Measurements from ENCODE around the gene CSF3. TPM values are rescaled to one million over a fixed set of nuclear protein-coding genes. Genes with fewer than 3 reads are reported as not detected.

The CSF3 gene, protein sequence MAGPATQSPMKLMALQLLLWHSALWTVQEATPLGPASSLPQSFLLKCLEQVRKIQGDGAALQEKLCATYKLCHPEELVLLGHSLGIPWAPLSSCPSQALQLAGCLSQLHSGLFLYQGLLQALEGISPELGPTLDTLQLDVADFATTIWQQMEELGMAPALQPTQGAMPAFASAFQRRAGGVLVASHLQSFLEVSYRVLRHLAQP
- total RNA-seq = 0.34 TPM in 1 of 2 replicates, not detected in the other

DNA sequence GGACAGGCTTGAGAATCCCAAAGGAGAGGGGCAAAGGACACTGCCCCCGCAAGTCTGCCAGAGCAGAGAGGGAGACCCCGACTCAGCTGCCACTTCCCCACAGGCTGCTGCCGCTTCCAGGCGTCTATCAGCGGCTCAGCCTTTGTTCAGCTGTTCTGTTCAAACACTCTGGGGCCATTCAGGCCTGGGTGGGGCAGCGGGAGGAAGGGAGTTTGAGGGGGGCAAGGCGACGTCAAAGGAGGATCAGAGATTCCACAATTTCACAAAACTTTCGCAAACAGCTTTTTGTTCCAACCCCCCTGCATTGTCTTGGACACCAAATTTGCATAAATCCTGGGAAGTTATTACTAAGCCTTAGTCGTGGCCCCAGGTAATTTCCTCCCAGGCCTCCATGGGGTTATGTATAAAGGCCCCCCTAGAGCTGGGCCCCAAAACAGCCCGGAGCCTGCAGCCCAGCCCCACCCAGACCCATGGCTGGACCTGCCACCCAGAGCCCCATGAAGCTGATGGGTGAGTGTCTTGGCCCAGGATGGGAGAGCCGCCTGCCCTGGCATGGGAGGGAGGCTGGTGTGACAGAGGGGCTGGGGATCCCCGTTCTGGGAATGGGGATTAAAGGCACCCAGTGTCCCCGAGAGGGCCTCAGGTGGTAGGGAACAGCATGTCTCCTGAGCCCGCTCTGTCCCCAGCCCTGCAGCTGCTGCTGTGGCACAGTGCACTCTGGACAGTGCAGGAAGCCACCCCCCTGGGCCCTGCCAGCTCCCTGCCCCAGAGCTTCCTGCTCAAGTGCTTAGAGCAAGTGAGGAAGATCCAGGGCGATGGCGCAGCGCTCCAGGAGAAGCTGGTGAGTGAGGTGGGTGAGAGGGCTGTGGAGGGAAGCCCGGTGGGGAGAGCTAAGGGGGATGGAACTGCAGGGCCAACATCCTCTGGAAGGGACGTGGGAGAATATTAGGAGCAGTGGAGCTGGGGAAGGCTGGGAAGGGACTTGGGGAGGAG, at the start of gene CSF3:
TSS of gene CSF3 (plus strand) at position 436 of the 993 bp plus-strand sequence. CDS start at position 471, 35 bp downstream.

DNA sequence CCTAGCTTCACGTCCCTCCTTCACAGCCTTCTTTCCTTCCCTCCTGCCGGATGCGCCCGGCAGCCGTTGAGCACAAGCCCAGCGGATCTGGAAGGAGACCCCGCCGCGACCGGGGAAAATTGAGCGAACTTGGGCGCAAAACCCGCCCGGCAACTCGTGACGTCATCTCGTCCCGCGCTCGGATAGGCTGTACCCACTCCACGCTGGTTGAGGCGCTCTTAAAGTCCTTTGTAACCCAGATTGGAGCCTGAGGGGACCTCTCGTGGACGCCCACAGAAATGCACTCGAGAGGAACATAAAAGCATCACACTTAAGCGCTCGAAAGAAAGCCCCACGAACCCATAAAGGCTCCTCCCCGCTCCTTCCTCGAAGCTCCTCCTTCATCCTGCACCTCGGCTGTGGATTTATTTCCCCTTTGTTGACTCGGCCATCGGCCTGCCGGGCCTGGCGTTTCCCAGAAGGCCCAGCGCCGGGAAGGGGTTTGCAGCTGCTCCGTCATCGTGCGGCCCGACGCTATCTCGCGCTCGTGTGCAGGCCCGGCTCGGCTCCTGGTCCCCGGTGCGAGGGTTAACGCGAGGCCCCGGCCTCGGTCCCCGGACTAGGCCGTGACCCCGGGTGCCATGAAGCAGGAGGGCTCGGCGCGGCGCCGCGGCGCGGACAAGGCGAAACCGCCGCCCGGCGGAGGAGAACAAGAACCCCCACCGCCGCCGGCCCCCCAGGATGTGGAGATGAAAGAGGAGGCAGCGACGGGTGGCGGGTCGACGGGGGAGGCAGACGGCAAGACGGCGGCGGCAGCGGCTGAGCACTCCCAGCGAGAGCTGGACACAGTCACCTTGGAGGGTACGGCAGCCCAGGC, 34.7 kb upstream of the CSF3 start, which contains the start of gene PSMD3:
TSS of gene PSMD3 (plus strand) at position 457 of the 856 bp plus-strand sequence. CDS start at position 621, 164 bp downstream.

DNA sequence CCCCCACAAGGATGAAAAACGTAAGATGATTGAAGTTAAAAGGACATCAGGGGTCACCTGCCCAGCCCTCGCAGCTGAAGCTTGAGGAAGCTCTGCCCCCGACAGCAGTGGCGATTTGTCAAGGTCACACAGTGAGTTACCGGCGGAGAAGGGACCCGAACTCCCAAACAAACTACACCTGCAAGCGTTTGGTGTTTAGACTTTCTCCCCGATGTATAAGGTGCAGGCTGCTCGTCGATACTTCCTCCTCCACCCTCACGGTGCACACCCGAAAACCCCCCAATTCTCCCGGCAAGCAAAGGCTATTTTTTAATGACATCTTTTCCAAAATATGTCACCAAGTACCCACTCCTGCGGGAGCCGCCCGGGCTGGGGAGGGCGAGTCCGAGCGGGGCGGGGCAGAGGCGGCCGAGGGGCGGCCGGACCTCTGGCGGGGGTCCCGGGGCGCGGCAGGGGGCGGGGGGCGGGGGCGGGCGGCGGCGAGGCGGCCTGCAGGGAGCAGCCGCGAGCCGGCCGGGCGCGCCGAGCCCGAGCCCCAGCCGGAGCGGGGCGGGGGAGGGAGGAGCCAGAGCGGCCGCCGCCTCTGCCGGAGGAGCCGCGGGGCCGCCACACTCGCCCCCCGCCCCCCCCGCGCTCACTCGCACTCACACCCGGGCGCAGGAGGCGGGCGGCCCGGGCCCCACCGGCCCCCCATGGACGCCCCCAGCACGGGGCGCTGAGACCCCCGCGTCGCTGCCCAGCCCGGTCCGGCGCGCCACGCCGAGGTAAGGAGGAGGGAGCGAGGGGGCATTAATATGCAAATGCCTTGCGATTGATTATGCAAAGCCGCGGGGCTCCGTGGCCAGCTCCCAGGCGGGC, 47.3 kb downstream of the CSF3 start, which contains the start of gene THRA:
TSS of gene THRA (plus strand) at position 637 of the 858 bp plus-strand sequence. CDS start 11,524 bp downstream, outside the sequence.

Other genes starting within 250 kb of the CSF3 start
- gene IKZF3, start 151.1 kb upstream of the CSF3 start, total RNA-seq = under 0.01 and 0.57 TPM in 2 replicates
- not detected in 2 replicates for gene ZPBP2, start 147.2 kb upstream of the CSF3 start, total RNA-seq
- 4.1 and 9.0 TPM in 2 replicates for gene GSDMB, start 96.8 kb upstream of the CSF3 start, total RNA-seq
- 28.7 and 43.4 TPM in 2 replicates for gene ORMDL3, start 87.8 kb upstream of the CSF3 start, total RNA-seq
- gene LRRC3C, start 87.7 kb upstream of the CSF3 start, total RNA-seq = not detected in 2 replicates
- gene GSDMA, start 52.4 kb upstream of the CSF3 start, total RNA-seq = 0.21 and 7.9 TPM in 2 replicates
- gene PSMD3, start 34.6 kb upstream of the CSF3 start, total RNA-seq = 93.3 and 93.6 TPM in 2 replicates
- 20.2 and 32.7 TPM in 2 replicates for gene MED24, start 39.0 kb downstream of the CSF3 start, total RNA-seq
- gene THRA, start 47.5 kb downstream of the CSF3 start, total RNA-seq = 4.4 and 16.2 TPM in 2 replicates
- 1.7 and 5.7 TPM in 2 replicates for gene NR1D1, start 85.1 kb downstream of the CSF3 start, total RNA-seq
- 28.7 and 52.5 TPM in 2 replicates for gene MSL1, start 106.5 kb downstream of the CSF3 start, total RNA-seq
- gene CASC3, start 125.1 kb downstream of the CSF3 start, total RNA-seq = 19.3 and 24.3 TPM in 2 replicates
- gene RAPGEFL1, start 162.0 kb downstream of the CSF3 start, total RNA-seq = 13.7 and 26.3 TPM in 2 replicates
- gene WIPF2, start 203.9 kb downstream of the CSF3 start, total RNA-seq = 10.3 and 14.5 TPM in 2 replicates

Measured in nasal cavity respiratory epithelium epithelial cell of viscerocranial mucosa (primary cell).